Breast epithelium (tissue), 4 donors: ENCODE measurements around the gene INKA2. TPM values are rescaled to one million over a fixed set of nuclear protein-coding genes. Genes with fewer than 3 reads are reported as not detected.

Experiments used
- DNase-seq, 2 donors: peaks; one replicate each; pipeline ENCODE4 v3.0.0-alpha.2; 2019; ENCODE audit warnings: low spot score in 2 of 2
- H3K27ac ChIP-seq, 2 donors: fragments of 200-600 bp; sonication (generic) in 1 of 2; one replicate each; pipeline ENCODE4 v1.5.1; 2016 to 2019; ENCODE audit warnings: mild to moderate bottlenecking in 1 of 2
- H3K27me3 ChIP-seq, 2 donors: fragments of 200-600 bp; sonication (generic) in 1 of 2; one replicate each; pipeline versions ENCODE4 v1.5.1 to v1.6.0; 2017 to 2019; ENCODE audit warnings: control low read depth in 1 of 2, mild to moderate bottlenecking in 1 of 2
- H3K36me3 ChIP-seq: fragments of 200-600 bp; one replicate; pipeline ENCODE4 v1.5.1; 2019
- H3K4me1 ChIP-seq, 2 donors: fragments of 200-600 bp; sonication (generic); one replicate each; pipeline ENCODE4 v1.5.1; 2016 to 2019; ENCODE audit warnings: control low read depth in 1 of 2
- H3K4me3 ChIP-seq, 3 donors: fragments of 200-600 bp; sonication (generic); 1 replicate in 2 of 3; 2 replicates in 1 of 3; pipeline ENCODE4 v1.5.1; 2016 to 2019; ENCODE audit warnings: mild to moderate bottlenecking in 3 of 3, moderate library complexity in 2 of 3
- H3K9me3 ChIP-seq, 2 donors: fragments of 200-600 bp; sonication (generic) in 1 of 2; one replicate each; pipeline ENCODE4 v1.5.1; 2016 to 2019; ENCODE audit warnings: control low read depth in 1 of 2
- CTCF ChIP-seq, 3 donors: fragments of 450-650 bp; IDR thresholded peaks; one replicate each; pipeline ENCODE4 v1.5.1; 2016 to 2017; ENCODE audit warnings: antibody characterized with exemption in 3 of 3, mild to moderate bottlenecking in 3 of 3, moderate library complexity in 3 of 3
- POLR2A ChIP-seq: fragments of 450-650 bp; IDR thresholded peaks from one replicate; pipeline ENCODE4 v1.6.1; 2016; ENCODE audit warnings: antibody characterized with exemption, mild to moderate bottlenecking, moderate library complexity
- POLR2AphosphoS5 ChIP-seq, 3 donors: sonication (generic); formaldehyde crosslinking; IDR thresholded peaks; one replicate each; pipeline ENCODE4 v1.6.1; 2017; ENCODE audit warnings: antibody characterized with exemption in 3 of 3
- intact Hi-C: fragments of 100-400 bp; cut with DNase I; formaldehyde crosslinking; loops from one replicate; pipeline ENCODE4 v1.15.1; 2023; ENCODE audit warnings: low total_unique reads
- total RNA-seq, 3 donors: library from RNA; depleted of rRNA; stranded (reverse); fragments of >200 nt; gene quantifications; one replicate each; pipeline ENCODE4 v1.1.0, GENCODE V29; 2016

Gene INKA2
- total RNA-seq, 3 donors from 2014 or later, result 3.0 to 4.6 (median 3.8) TPM

- peaks cover 0 to 11% of the 10 kb centered on the region in 2 donors for H3K4me1 ChIP-seq
- TF ChIP-seq CTCF (IDR thresholded peaks at IDR 0.05) (no peak), POLR2A (no peak), POLR2AphosphoS5 (IDR thresholded peaks at IDR 0.05) (no peak)
- no peak overlapping the region for H3K4me3 ChIP-seq
- H3K9me3 ChIP-seq, result no peaks in the 10 kb centered on the region
- no peaks in the 10 kb centered on the region for H3K27me3 ChIP-seq
- no peak overlapping the region for H3K27ac ChIP-seq
- no peak for DNase-seq
- intact Hi-C loops, result no loop called here
- H3K36me3 ChIP-seq, result no peaks in the 10 kb centered on the region
Measured at GRCh38 chr1:111751906-111752575, 12.8 kb upstream of the INKA2 start.

- Histone ChIP-seq H3K9me3 (no peaks in the 10 kb centered on the region), H3K27me3 (no peaks in the 10 kb centered on the region), H3K4me3 (no peak overlapping the region), H3K4me1 (peaks cover 0 to 6% of the 10 kb centered on the region in 2 donors), H3K27ac (no peak overlapping the region), H3K36me3 (no peaks in the 10 kb centered on the region)
- intact Hi-C loops, result no loop called here
- DNase-seq, result no peak
- TF ChIP-seq POLR2A, result no peak
- TF ChIP-seq CTCF (IDR thresholded peaks at IDR 0.05), result no peak
- TF ChIP-seq POLR2AphosphoS5 (IDR thresholded peaks at IDR 0.05), result no peak
Measured at GRCh38 chr1:111750856-111751255, 11.7 kb upstream of the INKA2 start.

DNA sequence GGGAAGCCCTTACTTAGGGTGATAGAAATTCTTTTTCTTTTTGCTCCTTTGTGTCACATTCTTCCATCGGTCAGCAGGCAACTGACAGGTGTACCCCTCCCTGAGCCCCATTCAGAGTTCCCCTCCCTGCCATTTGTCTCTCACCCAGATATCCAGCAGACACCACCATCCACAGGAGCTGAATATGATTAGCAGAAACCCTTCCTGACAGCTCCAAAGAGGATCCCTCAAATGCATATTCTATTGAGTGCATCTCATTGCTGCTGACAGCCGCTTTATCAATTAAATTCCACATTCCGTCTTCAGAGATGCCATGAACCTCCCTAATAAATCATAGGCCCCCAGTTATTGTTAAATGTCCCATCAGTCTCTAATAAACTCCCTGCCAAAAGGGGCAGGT lies 10.4 kb upstream of the INKA2 start:
- H3K27ac ChIP-seq, result no peak overlapping the region
- no peak for DNase-seq
- H3K9me3 ChIP-seq, result no peaks in the 10 kb centered on the region
- intact Hi-C loops, result no loop called here
- H3K4me1 ChIP-seq, result peaks cover 0 to 3% of the 10 kb centered on the region in 2 donors
- H3K4me3 ChIP-seq, result no peak overlapping the region
- TF ChIP-seq CTCF (IDR thresholded peaks at IDR 0.05), result no peak
- H3K27me3 ChIP-seq, result no peaks in the 10 kb centered on the region
- H3K36me3 ChIP-seq, result no peaks in the 10 kb centered on the region

- intact Hi-C loops, result no loop called here
- H3K4me3 ChIP-seq, result no peak overlapping the region
- no peak overlapping the region for H3K27ac ChIP-seq
- DNase-seq, result no peak
- TF ChIP-seq POLR2AphosphoS5 (IDR thresholded peaks at IDR 0.05) (no peak), CTCF (IDR thresholded peaks at IDR 0.05) (no peak), POLR2A (no peak)
- no peaks in the 10 kb centered on the region for H3K9me3 ChIP-seq
- H3K27me3 ChIP-seq, result no peaks in the 10 kb centered on the region
- no peaks in the 10 kb centered on the region for H3K36me3 ChIP-seq
- no peaks in the 10 kb centered on the region for H3K4me1 ChIP-seq
Measured at GRCh38 chr1:111747947-111748346, 8.8 kb upstream of the INKA2 start.

GRCh38 chr1:111747282-111747734 lies 8.1 kb upstream of the INKA2 start:
- H3K27ac ChIP-seq, result no peak overlapping the region
- no peak for DNase-seq
- no peaks in the 10 kb centered on the region for H3K36me3 ChIP-seq
- H3K27me3 ChIP-seq, result no peaks in the 10 kb centered on the region
- intact Hi-C loops, result no loop called here
- TF ChIP-seq POLR2AphosphoS5 (IDR thresholded peaks at IDR 0.05) (no peak), CTCF (IDR thresholded peaks at IDR 0.05) (peak in 1 of 3 donors; percentile 28)
- H3K4me3 ChIP-seq, result no peak overlapping the region
- no peaks in the 10 kb centered on the region for H3K4me1 ChIP-seq
- H3K9me3 ChIP-seq, result no peaks in the 10 kb centered on the region
